ENCODE measurements around the gene ADAM22.

The ADAM22 gene

DNA sequence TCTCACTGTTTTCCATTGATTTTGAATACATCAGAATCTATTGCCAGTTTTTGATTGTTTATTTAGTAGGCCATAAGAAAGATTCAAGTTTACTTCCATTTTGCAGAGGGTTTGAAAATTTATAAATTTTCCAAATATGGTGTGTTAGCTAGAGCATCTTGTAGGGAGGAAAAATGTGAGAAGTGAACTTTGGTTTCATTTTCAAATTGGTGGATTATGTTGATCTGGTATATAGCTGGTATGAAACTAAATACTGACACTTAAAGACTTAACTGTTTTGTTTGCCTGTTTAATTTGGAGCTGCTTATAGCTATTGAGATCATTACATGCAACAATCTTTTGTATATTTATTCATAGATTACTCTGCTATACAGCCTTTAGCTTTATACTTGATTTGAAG lies 108.1 kb downstream of the ADAM22 start:
- no peak for DNase-seq

DNA sequence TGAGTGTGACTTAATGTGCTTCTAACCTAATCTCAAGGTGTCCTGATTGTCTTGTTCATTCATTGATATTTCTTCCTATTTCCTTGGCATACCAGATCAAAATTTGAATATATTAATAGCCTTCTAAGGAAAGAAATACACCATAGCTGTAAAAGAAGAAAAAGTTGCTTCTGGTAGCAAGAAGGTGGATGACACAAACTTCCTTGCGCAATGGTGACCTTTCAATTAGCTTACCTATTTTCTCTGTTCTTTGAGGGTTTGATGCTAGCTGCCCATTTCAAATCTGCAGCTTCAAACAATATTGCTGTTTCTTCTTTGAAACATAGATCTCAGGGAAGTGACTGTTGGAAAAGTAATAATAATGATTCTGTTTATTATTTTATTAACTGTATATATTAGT lies 108.8 kb downstream of the ADAM22 start:
- DNase-seq: no peak

- DNase-seq: no peak
Observed at GRCh38 chr7:88044069-88044468, 110.0 kb downstream of the ADAM22 start.

DNA sequence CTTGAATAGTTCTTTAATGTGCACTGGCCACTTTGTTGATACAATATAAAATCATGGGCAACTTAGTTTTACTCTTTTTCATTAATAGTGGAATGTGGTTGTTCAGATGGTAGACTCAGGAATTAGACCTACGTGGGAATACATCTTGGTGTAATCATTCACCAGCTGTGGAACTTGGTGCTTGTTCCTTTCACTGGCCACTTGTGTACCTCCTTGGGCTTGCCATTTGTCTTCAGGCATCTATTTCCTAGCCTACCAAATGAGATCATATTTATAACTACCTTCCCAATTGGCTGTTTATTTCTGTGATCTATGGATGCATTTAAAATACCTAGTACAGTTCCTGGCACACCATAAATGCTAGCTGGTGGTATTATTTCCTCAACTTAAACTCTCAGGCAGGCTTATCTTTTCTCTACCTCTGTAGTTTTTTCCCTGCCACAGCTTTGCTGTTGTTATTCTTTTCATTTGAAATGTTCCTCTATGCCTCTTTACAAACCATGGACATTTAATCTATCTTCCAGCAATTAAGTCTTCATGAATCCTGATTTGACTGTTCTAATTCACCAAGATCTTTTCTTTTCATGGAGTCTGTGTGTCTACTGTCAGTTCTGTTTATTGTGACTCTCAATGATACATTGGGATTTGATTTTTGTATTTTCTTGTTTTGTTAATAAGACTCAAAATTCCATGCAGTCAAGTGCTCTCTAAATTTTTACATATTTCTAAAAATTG lies 113.0 kb downstream of the ADAM22 start:
- DNase-seq: no peak

DNA sequence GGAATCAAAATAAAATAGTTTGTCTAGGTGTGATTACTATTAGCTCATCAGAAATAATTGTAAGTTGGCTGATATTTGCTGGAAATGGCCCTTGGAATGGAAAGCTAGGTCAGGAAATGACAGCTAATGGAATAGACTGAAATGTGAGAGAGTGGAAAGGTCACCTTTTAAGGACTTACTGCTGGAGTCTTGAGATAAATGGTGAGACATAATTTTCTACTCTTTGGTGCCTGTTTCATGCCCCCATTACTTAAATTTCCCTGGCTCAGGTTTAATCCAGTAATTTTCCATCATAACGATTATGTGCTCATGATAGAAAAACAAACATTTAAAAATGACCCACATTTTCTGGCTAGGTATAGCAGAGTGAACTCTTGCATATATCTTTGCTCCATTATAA lies 123.6 kb downstream of the ADAM22 start:
- DNase-seq: no peak

DNA sequence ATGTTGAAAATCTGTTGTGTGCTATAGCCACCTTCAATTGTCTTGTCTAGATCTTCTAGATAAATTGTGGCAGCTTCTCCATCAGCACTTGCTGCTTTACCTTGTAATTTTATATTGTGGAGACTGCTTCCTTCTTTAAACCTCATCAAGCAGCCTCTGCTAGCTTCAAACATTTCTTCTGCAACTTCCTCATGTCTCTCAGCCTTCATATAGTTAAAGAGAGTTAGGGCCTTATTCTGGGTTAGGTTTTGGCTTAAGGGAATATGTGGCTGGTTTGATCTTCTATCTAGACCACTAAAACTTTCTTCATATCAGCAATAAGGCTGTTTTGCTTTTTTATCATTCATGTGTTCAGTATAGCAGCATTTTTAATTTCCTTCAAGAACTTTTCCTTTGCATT lies 128.2 kb downstream of the ADAM22 start:
- no peak for DNase-seq

GRCh38 chr7:88069093-88069492 lies 135.0 kb downstream of the ADAM22 start:
- no peak for DNase-seq

- no peak for DNase-seq
Observed at GRCh38 chr7:88071994-88072714, 138.1 kb downstream of the ADAM22 start.

DNA sequence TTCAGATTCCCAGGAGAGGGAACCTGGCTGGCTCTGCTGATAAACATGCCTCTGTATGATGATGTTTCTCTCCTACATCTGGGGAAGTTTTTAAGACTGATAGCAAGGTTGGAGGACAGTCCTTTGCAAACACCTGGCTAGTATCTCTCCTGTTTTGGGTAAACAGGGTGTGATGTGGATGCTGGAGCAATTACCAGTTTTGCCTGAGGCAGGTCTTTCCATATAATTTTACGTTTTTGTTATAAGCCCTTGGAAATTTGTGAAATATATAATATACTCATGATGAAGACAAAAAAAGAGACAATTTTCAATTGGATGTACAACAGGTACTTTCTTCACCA lies 138.6 kb downstream of the ADAM22 start:
- no peak for DNase-seq

- no peak for DNase-seq
Observed at GRCh38 chr7:88073626-88074025, 139.6 kb downstream of the ADAM22 start.

GRCh38 chr7:88075216-88075615 lies 141.2 kb downstream of the ADAM22 start:
- DNase-seq: no peak

DNA sequence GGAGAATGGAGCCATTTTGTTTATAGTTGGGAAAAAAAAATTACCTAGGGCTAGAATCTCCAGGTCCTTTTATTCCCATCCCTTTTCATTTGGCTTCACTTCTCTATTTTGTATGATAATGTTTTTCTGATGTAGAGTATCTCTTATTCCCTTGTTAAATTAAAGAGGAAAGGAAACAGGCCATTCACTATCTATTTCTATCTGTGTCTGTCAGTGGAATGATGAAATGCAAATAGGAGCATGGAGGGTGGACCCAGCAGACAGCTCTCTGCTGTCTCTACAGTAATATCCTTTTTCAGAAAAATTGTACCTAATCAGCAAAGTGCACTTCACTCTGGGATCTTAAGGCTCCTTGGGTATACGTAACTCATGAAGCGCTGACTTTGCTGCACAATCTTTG lies 149.8 kb downstream of the ADAM22 start:
- DNase-seq: no peak

DNA sequence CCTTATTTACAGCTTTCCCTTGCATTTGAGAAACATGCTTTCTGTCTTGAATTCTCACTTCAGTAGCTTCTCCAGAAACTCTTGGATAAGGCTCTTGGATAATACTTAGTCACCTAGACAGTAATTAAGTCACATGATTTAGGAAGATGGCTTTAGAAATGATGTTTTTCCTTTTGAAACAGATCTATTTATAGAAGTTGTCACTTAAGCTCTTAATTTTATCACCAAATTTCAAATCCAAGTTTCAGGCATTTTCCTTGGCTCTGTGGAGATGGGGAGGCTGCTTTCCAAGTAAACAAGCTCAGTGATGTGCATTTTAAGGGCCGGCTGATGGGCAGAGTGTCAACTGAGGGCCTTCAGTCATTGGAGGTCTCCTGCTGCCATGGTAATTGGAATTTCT lies 155.5 kb downstream of the ADAM22 start:
- DNase-seq: no peak

DNA sequence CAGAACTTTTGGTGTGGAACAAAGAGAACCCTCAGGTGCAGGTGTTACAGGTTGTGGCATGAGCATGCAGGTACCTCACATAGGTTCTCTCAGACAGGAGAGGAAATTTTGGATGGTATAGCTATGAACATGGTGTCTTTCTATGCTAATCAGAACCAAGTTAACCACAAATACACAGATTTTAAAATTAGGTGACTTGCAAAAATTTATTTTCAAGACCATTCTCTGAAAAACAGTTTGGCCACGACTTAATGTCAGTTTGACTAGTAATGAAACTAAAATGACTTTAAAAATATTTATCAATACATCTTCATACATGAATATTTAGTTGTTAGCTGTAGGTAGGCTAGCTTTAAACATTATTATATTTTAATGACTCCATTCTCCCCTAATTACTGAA lies 156.2 kb downstream of the ADAM22 start:
- no peak for DNase-seq

DNA sequence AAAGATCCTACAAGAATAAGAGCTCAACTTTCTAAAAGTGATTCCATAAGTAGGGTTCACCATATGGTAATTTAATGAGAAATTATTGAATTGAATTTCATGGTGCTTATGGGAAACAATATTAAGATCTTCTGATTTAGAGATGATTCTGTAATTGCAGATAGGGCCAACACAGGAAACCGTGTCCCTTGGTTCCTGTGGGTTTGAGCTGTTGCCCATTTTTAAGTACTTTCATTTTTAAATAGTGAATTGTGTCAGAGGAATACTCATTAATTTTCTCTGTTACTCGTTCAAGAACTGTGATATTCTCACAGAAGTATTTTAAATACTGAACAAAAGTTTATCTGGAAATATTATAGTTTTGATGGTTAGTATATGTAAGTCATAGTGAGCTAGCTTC lies 156.6 kb downstream of the ADAM22 start:
- no peak for DNase-seq

DNA sequence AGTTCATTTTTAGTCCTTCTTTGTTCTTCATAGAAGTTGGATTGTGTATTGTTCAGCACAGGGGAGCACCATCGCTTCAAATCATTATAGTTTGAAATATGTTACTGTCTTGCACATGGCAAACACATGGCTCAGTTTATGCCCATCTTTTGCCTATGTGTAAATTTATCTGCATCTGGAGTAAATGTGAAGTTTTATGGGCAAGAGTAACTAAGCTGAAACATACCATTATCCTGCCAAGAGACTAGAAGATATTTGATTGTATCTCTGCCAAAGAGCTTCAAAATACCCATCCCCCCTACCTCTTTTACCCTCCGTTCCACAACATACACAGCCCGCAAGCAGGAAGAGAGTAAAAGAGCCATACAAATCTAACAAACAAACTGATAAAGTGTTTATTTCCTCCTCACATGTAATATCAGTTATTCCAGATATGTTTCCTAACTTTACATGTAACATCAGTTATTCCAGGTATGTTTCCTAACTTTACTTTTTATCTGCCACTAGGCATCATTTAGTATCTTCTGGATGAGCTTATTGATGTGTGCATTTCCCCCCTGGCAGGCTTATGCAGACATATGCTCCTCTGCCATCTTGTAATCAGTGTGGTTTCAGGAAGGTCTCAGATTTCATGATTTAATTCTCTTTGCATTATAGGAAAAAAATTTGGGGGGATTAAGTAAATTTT lies 158.1 kb downstream of the ADAM22 start:
- no peak for DNase-seq

DNA sequence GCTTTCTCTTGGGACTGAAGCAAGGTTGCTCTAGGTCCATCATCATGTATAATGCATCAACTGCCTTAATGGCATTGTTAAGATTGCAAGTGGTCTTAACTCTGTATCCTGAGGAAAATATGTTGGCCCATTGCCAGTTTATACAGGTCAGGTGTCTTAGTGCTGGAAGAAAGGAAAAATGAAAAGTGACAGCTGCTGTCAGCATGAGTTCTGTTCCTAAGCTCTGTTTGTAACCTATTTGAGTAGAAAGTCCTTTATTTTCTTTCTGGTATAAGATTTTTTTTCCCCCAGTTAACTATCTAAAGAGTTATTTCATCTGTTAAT lies 158.6 kb downstream of the ADAM22 start:
- no peak for DNase-seq

- no peak for DNase-seq
Observed at GRCh38 chr7:88101769-88102168, 167.7 kb downstream of the ADAM22 start.

- DNase-seq: no peak
Observed at GRCh38 chr7:88102675-88103074, 168.6 kb downstream of the ADAM22 start.

DNA sequence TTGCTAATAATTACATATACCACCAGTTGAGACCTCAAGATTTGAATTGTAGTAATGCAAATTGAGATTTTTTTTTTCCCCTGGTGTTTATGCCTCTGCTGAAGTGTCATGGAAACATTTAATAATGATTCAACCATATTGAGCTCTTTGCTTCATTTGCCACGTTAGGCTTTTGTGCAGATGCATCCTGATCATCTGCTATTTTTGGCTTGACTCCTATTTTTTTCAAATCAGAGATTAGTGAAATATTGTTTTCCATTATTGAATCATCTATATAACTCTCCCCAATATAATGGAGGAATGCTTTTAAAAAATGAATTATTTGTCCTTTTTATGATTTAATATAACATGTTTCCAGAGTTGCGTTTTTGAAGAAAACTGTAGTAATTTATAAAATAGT lies 170.7 kb downstream of the ADAM22 start:
- DNase-seq: no peak

DNA sequence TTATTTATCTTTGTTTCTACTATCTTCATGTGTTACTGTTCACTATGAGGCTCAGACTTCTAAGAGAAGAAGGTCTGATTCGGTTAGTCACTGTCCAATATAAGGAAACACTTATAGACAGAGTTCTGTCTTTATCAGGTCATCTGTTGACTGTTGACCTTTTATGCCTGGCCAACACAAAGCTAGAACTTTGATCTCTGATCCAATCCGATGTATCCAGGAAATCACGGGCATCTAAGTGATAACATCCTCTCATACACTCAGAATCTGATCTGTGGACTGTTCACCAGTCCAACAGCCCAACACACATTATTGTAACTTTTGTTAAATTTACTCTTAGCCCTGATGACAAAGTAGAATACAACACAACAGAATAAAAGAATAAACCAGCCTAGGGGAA lies 171.2 kb downstream of the ADAM22 start:
- no peak for DNase-seq

- DNase-seq: no peak
Observed at GRCh38 chr7:88106434-88106833, 172.4 kb downstream of the ADAM22 start.

GRCh38 chr7:88109612-88110011 lies 175.6 kb downstream of the ADAM22 start:
- no peak for DNase-seq

GRCh38 chr7:88111140-88111743 lies 177.2 kb downstream of the ADAM22 start:
- no peak for DNase-seq
